A549 (cell line): ENCODE measurements around the gene ENOPH1.

Experiments
- CBX2 ChIP-seq: fragments of 200-600 bp; sonication (generic); IDR thresholded peaks from 2 replicates; pipeline ENCODE4 v1.6.1; 2016; ENCODE audit warnings: low read depth, mild to moderate bottlenecking, borderline replicate concordance
- CHD2 ChIP-seq: fragments of 150-350 bp; IDR thresholded peaks from 2 replicates; pipeline ENCODE4 v1.6.1; 2014; ENCODE audit warnings: low read length; ENCODE audit not compliant: partially characterized antibody
- EHMT2 ChIP-seq: fragments of 200-600 bp; sonication (generic); IDR thresholded peaks from 2 replicates; pipeline ENCODE4 v1.6.1; 2016; ENCODE audit warnings: antibody characterized with exemption, low read depth, mild to moderate bottlenecking, moderate library complexity
- EP300 ChIP-seq, 2 experiments: fragments of >200 bp; sonication (Bioruptor Twin); formaldehyde crosslinking; IDR thresholded peaks; 2 replicates in 1 of 2; 3 replicates in 1 of 2; pipeline ENCODE4 v1.6.1; 2016 to 2017
- FOSL2 ChIP-seq, 2 experiments: fragments of 450-650 bp in 1 of 2; fragments of >200 bp in 1 of 2; sonication (Bioruptor Twin) in 1 of 2; formaldehyde crosslinking; IDR thresholded peaks; 2 replicates each; pipeline versions ENCODE4 v1.5.0 to v1.6.1; 2016 to 2020; ENCODE audit warnings: mild to moderate bottlenecking in 1 of 2, moderate library complexity in 1 of 2
- HDAC2 ChIP-seq: fragments of 200-600 bp; sonication (generic); IDR thresholded peaks from 2 replicates; pipeline ENCODE4 v1.6.1; 2016
- MYC ChIP-seq: IDR thresholded peaks from 2 replicates; pipeline ENCODE4 v1.6.1; 2012; ENCODE audit warnings: mild to moderate bottlenecking, inconsistent platforms, low read length, improper control_type of control experiment, borderline replicate concordance
- NFE2L2 ChIP-seq: fragments of 150-350 bp; conservative IDR thresholded peaks from 2 replicates; pipeline ENCODE4 v1.6.1; 2014; ENCODE audit warnings: low read length
- NPAS2 ChIP-seq: fragments of 250-450 bp; sonication (Bioruptor Pico); IDR thresholded peaks from 2 replicates; pipeline ENCODE4 v1.8.0; 2022; ENCODE audit warnings: mild to moderate bottlenecking, moderate library complexity, borderline replicate concordance
- POLR2A ChIP-seq: IDR thresholded peaks from 2 replicates; pipeline ENCODE4 v1.6.1; 2012; ENCODE audit warnings: mild to moderate bottlenecking, low read length
- SMC3 ChIP-seq: fragments of >200 bp; sonication (Bioruptor Twin); formaldehyde crosslinking; IDR thresholded peaks from 3 replicates; pipeline ENCODE4 v1.6.1; 2018; ENCODE audit warnings: inconsistent platforms
- TP53 ChIP-seq: fragments of 250-450 bp; sonication (Bioruptor Pico); IDR thresholded peaks from 2 replicates; pipeline ENCODE4 v1.5.0; 2021; ENCODE audit warnings: mild to moderate bottlenecking, moderate library complexity
- ZFP36 ChIP-seq: fragments of 450-650 bp; IDR thresholded peaks from 2 replicates; pipeline ENCODE4 v1.6.1; 2014; ENCODE audit warnings: borderline replicate concordance; ENCODE audit not compliant: partially characterized antibody
- TF ChIP-seq, protein P1 (sequence below): fragments of >200 bp; sonication (Bioruptor Twin); formaldehyde crosslinking; IDR thresholded peaks from 3 replicates; pipeline ENCODE4 v1.5.1; 2016

DNA sequence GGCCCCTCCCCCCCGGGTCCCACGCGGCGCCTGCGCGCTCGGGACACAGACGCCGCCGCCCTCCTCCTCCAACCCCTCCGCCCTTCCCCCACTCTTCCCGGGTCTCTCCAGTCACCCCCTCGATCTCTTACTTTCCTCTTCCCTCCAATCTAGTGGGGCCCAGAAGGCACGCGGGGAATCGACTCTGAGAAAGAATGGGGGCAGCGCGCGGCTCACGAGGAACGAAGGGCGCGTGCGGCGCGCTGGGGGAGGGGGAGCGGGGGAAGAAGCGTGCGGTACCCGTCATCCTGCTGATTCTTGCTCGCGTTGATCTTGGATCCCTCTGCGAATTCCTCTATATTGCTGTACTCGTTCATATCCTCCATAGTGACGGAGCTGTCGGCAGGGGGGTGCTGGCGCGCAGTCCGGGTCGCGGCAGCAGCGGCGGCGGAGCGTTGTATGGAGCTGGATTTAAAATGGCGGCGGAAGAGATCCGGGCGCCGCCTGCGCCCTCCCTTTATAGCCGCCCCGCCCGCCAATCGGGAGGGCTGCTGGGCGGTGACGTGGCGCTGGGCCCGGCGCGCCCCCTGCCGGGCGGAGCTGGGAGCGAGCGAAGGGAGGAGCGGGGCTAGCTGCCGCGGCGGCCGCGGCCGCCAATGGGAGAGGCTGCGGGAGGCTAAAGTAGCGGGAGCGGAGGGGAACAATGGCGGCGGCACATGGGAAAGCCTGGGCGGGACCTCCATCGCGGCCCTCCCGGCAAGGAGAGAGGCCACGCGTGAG, 1.2 kb upstream of the ENOPH1 start:
- TF ChIP-seq, protein P1, sequence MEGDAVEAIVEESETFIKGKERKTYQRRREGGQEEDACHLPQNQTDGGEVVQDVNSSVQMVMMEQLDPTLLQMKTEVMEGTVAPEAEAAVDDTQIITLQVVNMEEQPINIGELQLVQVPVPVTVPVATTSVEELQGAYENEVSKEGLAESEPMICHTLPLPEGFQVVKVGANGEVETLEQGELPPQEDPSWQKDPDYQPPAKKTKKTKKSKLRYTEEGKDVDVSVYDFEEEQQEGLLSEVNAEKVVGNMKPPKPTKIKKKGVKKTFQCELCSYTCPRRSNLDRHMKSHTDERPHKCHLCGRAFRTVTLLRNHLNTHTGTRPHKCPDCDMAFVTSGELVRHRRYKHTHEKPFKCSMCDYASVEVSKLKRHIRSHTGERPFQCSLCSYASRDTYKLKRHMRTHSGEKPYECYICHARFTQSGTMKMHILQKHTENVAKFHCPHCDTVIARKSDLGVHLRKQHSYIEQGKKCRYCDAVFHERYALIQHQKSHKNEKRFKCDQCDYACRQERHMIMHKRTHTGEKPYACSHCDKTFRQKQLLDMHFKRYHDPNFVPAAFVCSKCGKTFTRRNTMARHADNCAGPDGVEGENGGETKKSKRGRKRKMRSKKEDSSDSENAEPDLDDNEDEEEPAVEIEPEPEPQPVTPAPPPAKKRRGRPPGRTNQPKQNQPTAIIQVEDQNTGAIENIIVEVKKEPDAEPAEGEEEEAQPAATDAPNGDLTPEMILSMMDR: peak; percentile 64
- no peak for TF ChIP-seq NPAS2
- no peak for TF ChIP-seq CBX2
- no peak for TF ChIP-seq HDAC2
- no peak for TF ChIP-seq ZFP36
- no peak for TF ChIP-seq FOSL2 (IDR thresholded peaks at IDR 0.05)
- TF ChIP-seq FOSL2 (CRISPR knock-in tag; IDR thresholded peaks at IDR 0.05): peak; percentile 41; the same call in 1 of the 2 replicates
- TF ChIP-seq POLR2A: peak; percentile 81
- no peak for TF ChIP-seq EHMT2
- no peak for TF ChIP-seq NFE2L2
- no peak for TF ChIP-seq EP300 (IDR thresholded peaks at IDR 0.05)
- no peak; the same call in 2 of the 3 replicates for TF ChIP-seq SMC3
- TF ChIP-seq TP53 (CRISPR knock-in tag): no peak
- no peak for TF ChIP-seq CHD2
- peak; percentile 67; the same call in 1 of the 2 replicates for TF ChIP-seq MYC
